ENCODE results near the gene SNRPA1.
A peak's percentile ranks its signal among the peaks of the same experiment; 100 is the strongest.

Gene SNRPA1

DNA sequence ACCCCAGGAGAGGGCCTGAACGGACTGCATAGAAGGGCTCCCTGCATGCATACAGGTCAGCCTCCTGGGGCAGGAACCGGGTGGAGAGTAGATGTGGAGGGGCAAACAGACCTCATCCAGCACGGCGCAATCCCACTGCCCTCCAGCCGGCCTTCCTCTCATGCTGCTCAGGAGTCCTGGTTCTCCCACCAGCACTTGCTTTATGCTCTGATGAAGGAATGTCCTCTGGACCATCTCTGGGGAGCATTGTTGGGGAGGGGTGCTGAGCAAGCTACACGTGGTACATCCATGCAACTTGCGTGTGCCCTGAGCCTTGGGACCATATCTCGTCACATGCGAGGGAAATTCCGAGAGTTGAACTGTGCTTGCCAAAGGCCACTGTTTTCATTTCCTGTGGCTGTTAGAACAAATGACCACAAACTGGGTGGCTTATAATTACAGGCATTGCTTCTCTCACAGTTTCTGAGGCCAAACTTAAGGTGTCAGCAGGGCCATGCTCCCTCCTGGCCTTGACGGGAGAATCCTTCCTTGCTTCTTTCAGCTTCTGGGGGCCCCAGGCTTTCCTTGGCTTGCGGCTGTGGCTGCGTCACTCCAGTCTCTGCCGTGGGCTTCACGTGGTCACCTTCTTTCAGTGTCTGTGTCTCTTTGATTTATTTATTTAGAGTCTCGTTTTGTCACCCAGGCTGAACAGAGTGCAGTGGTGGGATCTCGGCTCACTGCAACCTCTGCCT is 30.0 kb downstream of the SNRPA1 start:
- H3K4me3 ChIP-seq (ENCODE audit: low read depth, low read length): no peak overlapping the region

DNA sequence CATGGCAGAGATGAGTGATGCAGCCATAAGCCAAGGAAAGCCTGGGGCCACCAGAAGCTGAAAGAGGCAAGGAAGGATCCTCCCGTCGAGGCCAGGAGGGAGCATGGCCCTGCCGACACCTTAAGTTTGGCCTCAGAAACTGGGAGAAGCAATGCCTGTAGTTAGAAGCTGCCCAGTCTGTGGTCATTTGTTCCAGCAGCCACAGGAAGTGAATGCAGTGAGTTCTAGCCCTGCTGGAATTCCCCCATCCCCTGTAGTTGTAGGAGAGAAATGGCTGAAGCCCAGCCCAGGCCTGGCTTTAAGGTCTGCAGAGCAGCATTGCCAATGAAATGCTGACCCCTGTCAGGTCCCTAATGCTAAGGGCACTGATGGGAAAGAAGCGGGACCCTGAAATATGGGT is 31.0 kb downstream of the SNRPA1 start:
- no peak overlapping the region for H3K4me3 ChIP-seq (ENCODE audit: low read depth, low read length)

DNA sequence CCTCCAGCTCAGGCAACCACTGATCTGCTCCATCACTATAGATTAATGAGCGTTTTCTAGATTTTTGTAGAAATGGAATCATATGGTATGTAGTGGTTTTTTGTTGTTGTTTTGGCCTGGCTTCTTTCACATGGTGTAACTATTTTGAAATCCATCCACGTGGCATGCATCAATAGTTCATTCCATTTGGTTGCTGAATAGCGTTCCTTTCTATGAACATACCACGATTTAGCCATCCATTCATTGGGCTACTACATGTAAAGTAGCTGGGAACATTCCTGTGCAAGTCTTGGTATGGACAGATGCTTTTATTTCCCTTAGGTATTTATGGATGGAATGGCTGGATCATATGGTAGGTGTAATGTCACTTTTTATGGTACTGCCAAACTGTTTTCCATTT is 32.5 kb downstream of the SNRPA1 start:
- H3K4me3 ChIP-seq (ENCODE audit: low read depth, low read length): no peak overlapping the region

DNA sequence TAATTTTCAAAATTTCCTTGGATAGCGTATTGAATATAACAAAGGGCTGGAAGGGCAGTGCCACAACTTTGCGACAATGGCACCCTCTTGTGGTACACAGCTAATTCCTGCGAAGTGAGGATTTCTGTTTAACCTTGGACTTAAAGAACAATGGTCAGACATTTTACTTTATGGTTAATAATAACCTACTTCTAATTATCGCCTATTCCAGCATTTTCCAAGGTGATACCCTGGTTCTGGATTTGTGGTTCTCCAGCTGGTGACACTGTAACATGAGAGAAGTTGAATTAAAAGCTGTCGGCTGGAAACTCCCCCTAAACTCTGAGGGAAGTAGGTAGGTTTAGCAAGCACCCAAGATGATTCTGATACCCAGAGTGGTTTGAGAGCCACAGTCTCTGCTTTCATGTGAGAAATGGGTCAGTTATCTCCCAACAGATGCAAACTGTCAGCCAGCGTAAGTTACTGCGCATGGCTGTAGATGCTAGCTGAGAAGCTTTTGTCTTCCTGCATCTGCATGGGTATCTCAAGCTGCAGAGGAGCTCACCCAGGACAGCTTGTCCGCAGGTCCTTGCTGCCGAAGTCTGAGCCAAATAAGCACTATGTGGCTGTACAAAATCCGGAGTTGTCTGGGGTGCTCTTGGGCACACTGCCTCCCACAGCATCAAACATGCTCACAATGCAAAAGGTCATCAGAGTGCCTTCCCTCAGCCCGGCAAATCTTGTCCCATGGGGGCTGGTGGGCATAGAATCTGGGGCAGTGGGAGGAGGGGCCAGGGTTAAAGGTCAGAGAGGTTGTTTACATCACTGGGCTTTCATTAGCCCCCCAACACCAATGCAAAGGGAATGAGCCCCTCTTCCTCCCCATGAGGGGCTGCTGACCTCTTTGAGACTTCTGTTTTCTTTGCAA is 36.6 kb downstream of the SNRPA1 start:
- no peak overlapping the region for H3K4me3 ChIP-seq (ENCODE audit: low read depth, low read length)

DNA sequence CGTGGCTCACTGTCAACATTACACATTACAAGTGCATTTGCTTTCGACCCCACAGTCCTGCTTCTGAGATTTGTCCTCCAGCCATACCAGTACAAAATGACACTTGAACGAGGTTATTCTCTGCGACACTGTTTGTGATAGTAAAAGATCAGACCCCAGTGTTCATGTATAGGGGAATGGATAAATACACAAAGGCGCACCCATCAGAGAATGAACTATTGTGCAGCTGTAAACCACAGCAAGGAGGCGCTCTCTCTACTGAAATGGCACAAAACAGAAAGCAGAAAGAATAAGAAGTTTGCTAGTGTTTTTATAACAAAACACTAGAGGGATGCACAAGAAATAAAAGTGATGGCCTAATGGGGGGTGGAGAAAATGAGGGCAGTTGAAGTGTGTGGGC is 38.3 kb downstream of the SNRPA1 start:
- no peak overlapping the region for H3K4me3 ChIP-seq (ENCODE audit: low read depth, low read length)

DNA sequence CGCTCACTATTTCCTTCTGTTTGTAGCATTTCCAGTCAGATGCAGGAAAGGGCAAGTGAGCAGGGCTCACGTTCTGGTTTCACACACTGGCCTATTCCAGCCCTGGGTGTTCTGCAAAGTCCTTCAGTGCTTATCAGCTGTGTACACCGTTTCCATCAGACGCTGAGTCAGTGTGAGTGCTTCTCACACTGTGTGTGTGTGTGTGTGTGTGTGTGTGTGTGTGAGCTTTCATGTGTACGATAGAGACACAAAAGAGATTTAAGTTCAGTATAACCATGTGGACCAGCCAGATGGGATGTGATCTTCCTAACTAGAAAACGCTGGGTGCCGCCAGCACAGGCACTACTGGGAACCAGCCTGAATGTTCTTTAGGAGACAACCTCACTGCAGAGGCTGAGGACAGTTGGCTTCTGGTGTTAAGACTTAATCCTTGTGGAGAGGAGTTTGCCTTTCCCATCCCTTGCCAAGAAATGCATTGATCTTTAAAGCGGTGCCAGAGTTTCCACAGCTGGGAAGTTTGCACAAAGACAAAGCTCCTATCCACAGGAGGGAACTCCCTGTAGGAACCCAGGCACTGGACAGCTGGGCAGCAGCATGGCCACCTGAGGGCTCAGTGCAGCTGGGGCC is 39.3 kb downstream of the SNRPA1 start:
- H3K4me3 ChIP-seq (ENCODE audit: low read depth, low read length): no peak overlapping the region

DNA sequence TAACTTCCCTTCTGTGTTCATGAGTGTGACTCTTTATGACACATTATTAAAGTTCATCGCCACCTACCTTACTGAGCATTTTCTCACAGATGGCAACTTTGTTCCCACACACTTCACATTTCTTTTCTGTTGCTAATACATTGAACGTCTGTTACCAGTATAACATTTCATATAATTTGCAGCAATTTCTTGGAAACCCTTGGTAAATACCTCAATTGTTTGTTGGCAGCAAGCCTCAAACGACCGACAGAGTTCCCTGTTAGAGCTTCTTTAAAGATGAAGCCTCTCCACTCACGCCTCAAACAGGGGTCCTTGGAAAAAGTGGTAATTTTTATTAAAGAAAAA is 40.0 kb downstream of the SNRPA1 start:
- H3K4me3 ChIP-seq (ENCODE audit: low read depth, low read length): no peak overlapping the region

DNA sequence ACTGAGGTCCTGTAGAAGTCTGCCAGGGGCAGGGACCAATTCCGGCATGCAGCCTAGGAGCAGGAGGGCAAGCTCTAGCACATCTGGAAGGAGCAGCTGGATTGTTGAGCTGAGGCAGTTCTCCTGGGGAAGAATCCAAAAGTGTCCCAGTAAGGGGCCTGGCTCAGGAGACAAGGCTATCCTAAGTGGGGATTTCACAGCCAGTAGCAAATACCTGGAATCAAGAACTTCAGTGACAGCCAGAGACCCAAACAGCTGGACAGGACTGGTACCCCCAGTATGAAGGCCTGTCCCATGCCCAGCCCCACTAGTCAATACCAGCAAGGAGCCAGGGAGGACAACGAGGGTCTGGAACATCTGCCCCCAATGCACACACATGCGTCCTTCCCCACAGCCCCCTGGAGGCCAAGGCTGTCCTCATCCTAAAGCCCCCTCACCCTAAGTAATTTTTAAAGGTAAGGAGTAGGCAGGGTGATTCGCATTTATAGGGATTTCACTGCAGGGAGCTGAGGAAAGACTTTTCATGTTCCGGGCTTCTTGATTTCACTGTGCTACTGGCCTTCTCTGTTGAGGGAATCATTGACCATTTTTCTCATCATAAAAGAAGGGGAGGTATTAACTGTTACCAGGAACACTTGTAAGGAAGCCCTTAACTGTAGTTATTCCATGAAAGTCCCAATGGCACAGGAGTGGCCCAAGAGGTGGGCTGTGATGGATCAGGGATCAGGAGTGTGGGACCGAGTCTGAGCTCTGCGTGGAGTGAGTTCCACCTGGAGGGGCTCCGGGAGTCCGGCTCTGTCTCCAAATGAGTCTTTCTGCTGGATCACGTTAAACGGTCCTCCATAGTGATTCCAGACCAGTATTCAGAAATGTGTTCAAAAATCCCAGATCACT is 40.6 kb downstream of the SNRPA1 start:
- no peak overlapping the region for H3K4me3 ChIP-seq (ENCODE audit: low read depth, low read length)

DNA sequence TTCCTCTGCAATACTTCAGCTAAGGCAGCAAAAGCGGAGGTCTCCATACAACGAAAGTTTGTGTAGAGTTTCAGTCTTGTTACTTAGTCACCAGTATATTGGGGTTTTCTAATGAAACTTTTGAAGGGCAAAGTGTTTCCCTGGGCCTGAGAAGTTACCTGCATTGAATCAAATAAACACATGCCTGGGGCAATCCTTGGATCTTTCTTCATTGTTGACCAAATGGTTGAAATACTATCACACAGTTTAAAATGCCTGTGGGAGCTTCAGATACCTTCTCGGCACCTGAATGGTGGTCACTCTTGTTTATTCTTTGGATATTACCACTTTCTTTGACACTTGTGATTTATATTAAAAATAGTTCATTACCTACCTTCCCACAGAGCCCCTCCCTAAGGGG is 42.2 kb downstream of the SNRPA1 start:
- peak overlapping the region; percentile 83 for H3K4me3 ChIP-seq (ENCODE audit: low read depth, low read length)

DNA sequence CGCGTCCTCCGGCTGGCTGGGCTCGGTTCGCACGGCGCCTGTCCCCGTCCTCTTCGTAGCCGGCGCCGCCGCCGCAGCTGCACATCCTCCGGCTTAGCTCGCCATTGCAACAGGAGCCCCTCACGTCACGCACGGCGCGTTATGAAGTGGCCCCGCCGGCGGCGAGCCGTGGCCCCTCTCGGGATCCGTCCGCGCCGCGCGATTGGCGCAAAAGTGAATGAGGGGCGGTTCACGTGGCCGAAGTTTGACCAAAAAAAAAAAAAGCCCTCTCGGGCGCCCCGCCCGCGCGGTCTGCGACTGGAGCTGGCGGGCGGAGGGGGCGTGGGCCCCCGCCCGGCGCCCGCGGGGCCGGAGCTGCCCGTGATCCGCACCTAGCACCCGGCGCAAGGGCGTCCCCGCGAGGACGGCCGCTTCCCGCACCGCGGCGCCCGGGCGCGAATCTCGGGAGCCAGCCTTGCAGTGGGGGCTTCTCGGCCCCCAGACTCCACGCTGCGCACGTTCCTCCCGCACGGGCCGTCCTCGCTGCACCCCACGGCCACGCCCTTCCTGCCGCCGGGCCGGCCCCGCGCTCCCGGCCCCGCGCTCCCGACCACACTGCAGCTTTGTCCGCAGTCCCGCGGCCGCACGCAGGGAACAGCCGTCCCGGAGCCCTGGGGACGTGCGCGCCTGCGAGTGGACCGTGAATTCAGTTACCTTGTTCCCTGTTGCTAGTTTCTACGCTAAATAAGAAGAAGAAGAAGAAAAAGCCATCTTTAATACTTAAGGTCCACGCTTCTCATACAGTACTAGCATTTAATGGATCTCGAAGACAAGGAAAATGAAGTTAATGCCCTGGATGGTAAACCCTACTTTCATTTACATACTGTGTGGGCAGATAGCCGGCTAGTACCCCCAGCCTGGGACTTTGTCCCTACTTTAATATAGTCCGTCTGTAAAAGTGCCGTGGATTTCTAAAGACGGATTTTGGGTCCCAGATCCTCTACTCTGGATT is 42.9 kb downstream of the SNRPA1 start, which contains the start of gene CHSY1:
Gene CHSY1 (minus strand): TSS at position 219 of the 991 bp plus-strand sequence. CDS start 592 bp downstream, outside the sequence.
- peak within 1 kb of the TSS; percentile 83 for H3K4me3 ChIP-seq (ENCODE audit: low read depth, low read length)

DNA sequence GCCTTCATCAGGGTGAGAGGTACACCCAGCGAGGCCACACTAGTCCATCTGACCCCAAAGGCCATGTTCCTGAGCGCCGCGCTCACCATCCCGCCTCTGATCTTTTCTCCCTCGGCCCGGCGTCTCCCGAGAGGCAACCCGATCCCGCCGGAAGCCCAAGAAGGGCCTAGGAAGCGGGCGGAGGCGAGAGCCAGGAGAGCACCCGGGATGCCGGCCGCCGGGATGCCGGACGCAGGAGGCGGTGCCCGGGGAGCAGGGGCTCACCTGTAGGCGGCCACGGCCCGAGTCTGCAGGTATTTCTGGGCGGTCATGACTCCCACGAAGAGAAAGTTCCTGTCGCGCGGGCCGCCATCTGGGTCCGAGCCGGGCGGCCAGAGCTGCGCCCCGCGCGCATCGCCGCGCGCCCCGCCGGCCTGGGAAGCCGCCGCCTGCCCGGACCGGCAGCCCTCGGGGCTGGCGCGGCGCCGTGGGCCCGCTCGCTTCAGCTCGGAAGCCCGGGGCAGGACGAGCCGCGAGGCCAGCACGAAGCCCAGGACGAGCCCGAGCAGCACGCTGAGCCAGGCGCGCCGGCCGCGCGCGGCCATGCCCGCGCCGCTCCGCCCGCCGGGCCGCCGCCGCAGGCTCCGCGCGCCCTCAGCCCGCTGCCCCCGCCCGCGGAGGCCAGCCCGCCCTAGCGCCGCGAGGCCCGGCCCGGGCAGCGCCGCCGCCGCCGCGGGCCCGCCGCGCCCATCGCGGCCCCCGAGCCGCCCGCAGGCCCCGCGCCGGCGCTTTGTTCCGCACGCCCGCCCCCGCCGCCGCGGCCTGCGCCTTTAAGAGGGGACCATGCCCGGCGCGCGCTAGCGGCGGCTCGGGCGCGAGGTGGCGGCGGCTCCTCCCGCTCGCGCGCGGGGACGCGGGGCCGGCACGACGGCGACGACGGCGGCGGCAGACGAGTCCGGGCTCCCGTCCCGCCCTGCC is 43.9 kb downstream of the SNRPA1 start:
- peak overlapping the region; percentile 83 for H3K4me3 ChIP-seq (ENCODE audit: low read depth, low read length)

DNA sequence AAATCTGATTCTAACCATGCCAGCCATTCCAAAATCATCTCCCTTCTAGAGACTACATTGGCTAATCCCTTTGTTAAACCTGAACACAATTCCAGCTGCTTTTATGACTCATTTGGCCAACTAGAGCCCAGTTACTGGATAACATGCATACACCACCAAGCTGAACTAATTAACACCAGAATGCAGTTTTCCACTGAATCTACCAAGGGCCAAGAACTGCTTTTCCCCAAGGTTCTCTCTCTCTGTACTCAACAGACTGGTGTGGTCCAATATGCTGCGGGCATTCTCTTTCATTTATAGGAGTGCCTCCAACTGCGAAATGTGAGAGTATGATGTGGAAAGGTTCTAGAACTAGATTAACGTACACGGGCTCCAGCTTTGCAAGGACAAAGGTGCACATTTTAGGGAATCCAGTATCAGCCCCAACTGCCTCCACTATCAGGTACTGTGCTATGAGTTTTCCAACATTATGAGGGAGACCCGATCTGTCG is 44.7 kb downstream of the SNRPA1 start:
- H3K4me3 ChIP-seq (ENCODE audit: low read depth, low read length): peak overlapping the region; percentile 60

DNA sequence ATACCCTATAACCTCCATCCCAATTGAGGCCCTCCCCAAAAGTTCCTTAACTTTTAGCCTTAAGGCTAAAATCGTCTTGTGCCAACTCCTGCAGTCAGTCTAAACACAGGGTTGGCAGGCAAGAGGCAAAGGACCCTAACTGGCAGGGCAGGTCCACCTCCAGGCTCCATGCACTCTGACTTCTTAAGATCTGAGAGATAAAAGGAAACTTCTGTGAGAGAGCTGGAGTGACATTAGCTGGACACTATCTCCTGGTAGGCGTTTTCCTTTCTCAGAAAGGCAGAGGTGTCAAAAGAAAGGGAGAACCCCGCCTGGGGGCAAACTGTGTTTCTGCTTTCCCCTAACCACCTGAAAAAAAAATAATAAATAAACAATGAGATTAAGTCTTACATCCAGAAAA is 46.8 kb downstream of the SNRPA1 start:
- H3K4me3 ChIP-seq (ENCODE audit: low read depth, low read length): no peak overlapping the region

DNA sequence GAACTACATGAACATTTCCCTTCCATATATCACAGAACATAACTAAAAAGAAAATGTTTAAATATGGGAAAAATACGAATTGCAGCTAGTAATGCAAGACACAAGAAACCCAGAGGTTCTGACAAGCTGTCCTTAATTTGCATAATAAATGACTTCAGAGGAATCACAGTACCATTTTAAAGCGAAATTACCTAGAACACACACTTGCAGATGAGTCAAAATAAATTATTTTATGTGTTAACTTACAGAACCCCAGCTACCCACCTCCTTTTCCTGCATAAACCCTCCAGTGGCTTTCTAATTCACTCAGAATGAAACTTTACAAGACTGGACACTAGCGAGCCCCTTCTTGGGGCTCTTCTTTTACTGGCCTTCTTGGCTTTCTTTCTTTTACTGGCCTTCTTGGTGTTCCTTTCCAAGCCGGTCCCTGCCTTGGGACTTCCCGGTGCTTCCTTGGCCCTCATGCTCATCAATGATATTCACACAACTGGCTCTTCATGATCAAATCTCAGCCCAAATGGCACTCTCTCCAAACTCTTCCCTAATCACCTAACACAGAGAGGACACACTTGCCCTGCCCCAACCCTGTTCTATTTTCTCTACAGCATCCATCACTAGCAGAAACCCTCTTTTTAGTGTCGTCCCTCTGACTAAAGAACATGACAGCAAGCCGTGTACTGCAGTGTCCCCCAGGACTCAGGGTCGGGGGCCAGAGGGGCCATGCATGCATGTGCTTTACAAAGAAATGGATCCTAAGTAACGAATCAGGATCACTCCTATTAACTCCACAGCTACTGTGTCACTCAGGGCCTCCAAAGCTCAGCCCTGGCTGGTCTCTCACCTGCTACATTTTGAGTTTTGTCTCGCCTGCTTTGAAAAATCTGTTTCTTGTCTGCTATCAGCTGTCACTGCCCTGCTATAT is 48.0 kb downstream of the SNRPA1 start:
- H3K4me3 ChIP-seq (ENCODE audit: low read depth, low read length): no peak overlapping the region

DNA sequence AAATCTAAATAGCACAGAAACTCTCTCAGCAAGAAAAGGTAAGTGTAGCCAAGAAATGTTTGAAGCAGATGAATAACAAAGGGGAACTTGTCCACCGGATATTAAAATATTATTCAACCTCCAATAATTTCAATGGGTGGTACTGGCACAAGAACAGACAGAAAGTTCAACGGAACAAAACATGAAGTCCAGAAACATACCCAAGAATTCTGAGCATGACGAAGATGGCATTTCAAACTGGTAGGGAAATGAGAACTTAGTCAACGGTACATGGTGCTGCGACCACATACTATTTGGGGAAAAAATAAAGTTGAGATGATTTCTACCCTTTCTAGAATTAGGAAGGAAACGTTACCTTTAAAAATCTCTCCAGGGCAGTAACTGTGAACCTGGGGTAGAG is 48.7 kb downstream of the SNRPA1 start:
- H3K4me3 ChIP-seq (ENCODE audit: low read depth, low read length): no peak overlapping the region

DNA sequence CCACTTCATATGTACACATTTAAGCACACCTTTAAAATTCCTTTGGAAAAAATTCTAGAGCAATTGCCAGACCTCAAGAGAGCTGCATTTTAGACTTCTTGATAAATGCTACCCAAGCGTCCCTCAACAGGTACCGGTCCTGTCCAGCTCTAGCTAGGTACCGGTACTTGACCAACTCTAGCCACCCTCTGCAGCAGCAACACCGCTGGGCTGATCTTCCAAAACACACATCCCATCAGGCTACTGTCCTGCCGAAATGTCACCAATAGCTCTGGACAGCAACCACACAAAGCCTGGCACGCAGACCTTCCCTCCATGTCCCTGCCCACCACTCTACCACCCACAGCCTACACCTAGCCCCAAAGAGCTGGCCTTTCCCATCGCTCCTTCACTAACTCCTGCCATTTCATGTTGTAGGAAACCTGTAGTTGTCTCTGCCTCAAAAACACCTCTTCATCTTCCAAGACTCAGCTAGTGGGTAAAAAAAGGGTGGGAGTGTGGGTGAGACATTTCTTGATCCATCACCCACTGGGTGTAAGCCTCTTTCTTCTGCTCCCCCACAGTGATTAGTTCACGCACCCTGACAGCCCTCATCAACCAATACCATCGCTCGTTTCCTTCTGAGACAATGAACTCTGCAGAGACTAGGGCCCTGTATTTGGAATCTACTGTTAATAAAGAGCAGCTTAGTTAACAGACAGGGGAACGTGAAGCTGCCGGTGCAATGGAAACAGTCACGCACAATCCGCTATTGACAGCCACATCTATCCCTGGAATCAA is 50.0 kb downstream of the SNRPA1 start:
- H3K4me3 ChIP-seq (ENCODE audit: low read depth, low read length): no peak overlapping the region

Measured in iPS-11a (cell line).